NCI-H1436 (cell line): ENCODE results near the gene SEC61A2.
"Not testable (repeated sequence)": the region's sequence is repeated elsewhere in the genome, so short reads cannot be mapped to it uniquely, and the experiment has no call there.

ENCODE experiments used
- DNase-seq: peaks from one replicate; lab custom pipeline; 2025; lab: John Stamatoyannopoulos, UW

The SEC61A2 gene

GRCh38 chr10:12160664-12161063 is 31.2 kb downstream of the SEC61A2 start:
- no peak for DNase-seq

DNA sequence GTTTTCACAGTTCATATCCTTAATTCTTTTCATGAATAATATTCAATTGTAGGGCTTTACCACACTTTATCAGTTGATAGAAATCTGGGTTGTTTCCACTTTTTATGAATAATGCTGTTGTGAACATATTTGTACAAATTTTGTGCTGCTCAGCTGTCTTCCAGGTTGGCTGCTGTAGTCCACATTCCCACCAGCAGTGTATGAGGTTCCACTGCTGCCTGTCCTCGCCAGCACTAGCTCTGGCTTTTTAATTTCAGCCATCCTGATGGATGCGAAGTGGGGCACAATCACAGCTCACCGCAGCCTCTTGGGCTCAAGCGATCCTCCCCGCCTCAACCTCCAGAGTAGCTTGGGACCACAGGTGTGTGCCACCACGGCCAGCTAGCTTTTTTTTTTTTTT is 33.5 kb downstream of the SEC61A2 start:
- no peak for DNase-seq

DNA sequence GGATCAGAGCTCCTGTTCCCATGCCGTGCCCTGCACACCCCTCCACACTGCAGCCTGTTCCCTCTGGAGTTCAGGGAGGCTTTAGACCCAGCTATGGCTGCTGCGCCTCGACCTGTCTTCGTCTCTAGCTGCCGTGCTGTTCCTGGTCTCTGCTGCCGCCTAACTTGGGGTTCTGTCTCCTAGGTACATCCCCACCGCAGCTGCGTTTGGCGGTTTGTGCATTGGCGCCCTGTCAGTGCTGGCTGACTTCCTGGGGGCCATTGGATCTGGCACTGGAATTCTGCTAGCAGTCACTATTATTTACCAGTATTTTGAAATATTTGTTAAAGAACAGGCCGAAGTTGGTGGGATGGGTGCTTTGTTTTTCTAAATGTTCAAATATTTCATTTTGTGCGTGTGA is 34.6 kb downstream of the SEC61A2 start:
- no peak for DNase-seq

- DNase-seq = no peak
These were observed 35.6 kb downstream of the SEC61A2 start for GRCh38 chr10:12165036-12165435.

DNA sequence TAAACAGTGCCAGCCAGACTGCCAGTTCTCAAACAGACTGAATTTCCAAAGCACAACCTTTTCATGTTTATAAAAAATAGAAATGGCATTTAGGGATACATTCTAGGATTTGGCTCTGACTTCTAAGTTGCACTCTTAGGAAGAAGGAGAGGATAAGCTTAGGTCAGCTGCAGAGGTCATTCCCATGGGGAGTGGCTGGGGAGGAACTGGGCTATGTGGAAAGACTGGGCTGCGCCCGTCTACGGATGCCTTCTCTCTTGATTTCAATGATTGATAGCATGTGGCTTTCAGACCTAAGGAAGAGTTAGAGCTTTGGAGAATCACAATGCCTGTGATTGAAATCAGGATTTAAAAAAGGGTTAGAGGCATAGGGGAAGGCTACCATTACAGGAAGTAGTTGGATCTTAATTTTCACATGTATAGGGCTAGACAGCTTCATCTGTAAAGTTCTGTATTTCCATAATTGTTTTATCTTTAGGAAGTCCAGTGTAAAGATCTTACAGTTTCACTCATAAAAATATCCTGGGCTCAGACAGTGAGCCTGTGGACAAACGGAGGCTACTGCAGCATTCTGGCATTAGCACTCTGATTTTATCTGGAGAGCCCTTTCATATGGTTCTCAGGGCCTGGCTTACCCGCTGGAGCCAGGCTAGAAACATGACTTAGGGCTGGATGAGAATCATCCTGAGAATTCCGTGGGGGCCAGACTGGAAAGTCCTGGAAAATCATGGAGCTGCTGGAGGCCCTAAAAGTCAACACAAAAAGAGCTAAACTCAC is 36.7 kb downstream of the SEC61A2 start:
- DNase-seq = no peak

- DNase-seq = not testable (repeated sequence)
These were observed 42.0 kb downstream of the SEC61A2 start for GRCh38 chr10:12171512-12171911.

DNA sequence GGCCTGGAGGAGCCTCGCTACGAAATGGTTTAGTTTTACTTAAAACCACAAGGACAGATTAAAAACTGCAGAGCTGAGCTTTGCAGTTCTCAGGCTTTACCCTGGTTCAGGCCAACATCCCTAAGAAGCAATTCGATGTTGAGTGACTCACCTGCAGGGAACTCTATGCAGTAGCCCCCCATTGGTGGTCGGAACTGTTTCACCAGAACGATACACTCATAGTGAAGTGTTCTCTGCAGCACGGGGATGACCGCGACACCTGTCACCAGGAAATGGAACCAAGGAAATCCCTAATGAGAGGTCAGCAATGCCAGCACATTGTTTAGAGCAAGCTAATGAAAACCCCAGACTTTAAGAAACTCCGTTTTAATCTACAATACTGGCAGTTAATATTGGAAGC is 48.2 kb downstream of the SEC61A2 start:
- DNase-seq = no peak

DNA sequence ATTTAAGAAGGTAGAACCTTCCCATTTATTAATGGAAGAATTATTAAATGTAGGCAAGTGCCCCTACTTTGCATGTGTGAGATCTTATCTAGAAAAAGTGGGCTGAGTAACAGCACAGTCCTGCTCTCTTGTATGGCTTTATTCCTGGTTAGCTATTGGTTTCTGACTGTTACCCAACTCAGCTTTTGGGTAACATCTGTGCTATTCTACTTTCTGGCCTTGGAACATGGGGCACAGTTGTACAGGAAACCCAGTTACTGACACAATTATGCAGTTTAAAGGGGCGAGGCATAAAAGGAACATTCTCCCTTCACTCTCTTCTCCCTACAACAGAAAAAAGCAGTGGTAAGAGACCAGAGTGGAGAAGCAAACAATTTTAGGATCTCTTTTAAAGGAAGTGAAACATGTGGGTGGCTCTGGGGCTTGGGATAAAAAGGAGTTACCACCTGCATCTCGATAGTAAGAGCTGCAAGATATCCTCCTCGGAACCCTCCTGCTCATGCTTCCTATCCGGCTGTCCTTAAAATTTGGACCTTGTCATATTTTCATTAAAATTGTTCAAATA is 50.2 kb downstream of the SEC61A2 start:
- no peak for DNase-seq

GRCh38 chr10:12180221-12180974 is 50.9 kb downstream of the SEC61A2 start:
- no peak for DNase-seq

GRCh38 chr10:12181065-12181775 is 51.7 kb downstream of the SEC61A2 start:
- DNase-seq = no peak

- DNase-seq = no peak
These were observed 54.7 kb downstream of the SEC61A2 start for GRCh38 chr10:12184165-12184564.

DNA sequence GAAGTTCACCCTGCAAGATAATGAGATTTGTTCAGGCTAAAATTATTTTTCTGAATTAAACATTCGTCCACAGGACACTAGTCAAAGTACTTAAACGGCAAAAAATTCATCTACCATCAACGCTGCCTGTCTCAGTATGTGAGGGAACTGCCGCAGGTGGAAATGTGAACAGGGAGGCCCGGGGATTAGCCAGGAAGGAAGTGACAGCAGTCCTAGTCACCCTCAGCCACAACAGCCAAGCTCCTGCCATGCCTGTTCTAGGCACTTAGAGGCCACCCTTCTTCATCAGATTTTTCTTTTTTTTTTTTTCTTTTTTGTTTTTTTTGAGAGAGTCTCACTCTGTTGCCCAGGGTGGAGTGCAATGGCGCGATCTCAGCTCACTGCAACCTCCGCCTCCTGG is 56.8 kb downstream of the SEC61A2 start:
- DNase-seq = no peak

GRCh38 chr10:12187321-12187905 is 57.9 kb downstream of the SEC61A2 start:
- no peak for DNase-seq

GRCh38 chr10:12188656-12189055 is 59.2 kb downstream of the SEC61A2 start:
- no peak for DNase-seq

DNA sequence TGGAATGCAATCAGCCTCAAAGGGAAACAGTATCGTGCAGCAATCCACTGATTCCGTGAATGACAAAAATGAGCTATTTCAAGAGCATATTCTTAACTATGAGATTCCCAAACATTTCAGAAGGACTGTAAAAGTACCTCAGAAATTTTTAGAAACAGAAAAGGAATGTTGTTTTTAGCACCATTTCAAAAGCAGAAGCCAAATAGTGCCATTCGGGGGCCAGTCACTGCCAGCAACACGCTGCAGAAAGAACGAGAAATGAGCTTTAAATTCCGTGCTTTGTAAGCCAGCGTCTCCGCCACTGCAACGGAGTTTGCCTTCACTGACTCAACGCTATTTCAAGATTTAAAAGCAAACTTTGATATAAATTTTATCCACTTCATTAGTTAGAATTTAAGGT is 59.9 kb downstream of the SEC61A2 start:
- no peak for DNase-seq

DNA sequence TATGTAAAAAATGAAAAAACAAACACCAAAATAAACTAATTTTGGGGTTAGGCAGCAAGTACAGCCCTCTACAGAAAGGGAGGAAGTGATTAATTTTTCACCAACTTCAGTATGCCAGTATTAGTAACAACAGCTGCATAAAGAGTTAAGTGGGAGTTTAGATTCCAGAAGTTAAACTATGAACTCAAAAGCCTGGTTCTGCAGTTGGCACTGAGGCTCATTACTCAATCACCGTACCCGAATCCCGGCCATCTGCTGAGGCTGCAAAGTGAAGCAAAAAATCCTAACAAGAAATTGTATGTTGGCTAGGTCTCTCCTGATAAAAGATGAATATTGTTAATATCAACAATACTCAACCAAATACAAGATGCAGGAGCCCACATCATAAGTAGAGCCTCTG is 62.2 kb downstream of the SEC61A2 start:
- no peak for DNase-seq

DNA sequence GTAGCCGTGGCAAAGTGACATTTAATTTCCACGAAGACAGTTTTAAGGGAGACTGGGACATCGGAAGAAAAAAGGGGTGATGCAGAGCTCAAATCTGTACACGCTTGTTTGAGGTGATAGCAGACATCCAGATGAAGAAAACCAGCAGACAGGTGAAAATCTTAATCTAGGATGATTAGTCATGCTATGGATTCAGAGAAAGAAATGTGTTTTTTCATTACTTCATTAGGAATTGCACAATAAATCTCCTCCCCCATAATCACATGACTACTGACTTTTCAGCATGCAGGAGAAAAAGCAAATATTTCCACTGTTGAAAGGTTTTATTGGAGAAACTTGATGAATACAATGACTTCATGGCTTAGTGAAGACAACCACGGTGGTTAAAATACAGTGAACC is 63.7 kb downstream of the SEC61A2 start:
- no peak for DNase-seq

DNA sequence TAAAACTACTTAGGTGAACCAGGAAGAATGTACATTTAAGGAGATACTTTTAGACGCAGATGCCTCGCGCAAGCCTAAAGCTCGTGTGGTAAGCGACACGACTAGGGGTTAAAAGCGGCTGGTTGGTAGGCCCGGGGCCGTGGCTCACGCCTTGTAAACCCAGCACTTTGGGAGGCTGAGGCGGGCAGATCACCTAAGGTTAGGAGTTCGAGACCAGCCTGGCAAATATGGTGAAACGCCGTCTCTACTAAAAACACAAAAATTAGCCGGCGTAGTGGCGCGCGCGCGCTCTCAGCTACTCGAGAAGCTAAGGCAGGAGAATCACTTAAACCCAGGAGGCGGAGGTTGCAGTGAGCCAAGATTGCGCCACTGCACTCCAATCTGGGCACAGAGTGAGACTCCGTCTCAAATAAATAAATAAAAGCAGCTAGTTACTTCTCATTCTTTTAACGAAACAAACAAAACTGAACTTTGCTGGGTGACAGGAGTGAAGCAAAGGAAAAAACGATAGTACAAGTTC is 65.3 kb downstream of the SEC61A2 start:
- DNase-seq = no peak

DNA sequence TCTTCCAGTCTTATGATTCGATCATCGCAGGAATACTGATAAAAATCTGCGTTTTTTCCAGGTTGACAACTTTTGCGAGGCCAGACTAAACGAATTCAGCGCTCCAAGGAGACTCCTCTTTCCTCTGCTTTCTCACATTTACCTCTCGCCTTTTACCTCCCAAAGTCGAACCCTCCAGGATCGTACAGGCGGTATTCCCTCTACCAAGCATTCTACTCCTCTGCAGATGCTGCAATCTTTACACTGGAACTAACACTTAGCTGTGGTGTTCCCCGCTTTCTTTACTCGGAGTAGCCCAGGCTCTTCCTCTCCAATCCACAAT is 65.8 kb downstream of the SEC61A2 start:
- no peak for DNase-seq

GRCh38 chr10:12195603-12196506 is 66.4 kb downstream of the SEC61A2 start, which contains the start of the genes CDC123 and NUDT5:
CDC123 (plus strand) TSS chr10:12196188; CDS start chr10:12196246, 58 bp downstream.
NUDT5 (minus strand) TSS chr10:12195891; CDS start chr10:12186291, 9,600 bp downstream.
- DNase-seq = peak; percentile 81
